ENCODE results near the gene ZBED5.
"Not testable (repeated sequence)": the region's sequence is repeated elsewhere in the genome, so short reads cannot be mapped to it uniquely, and the experiment has no call there.

The ZBED5 gene

GRCh38 chr11:10857709-10858438, at the start of gene ZBED5:
Gene ZBED5 (minus strand): TSS chr11:10858053. CDS start chr11:10854945, 3,108 bp downstream.
- FAIRE-seq: peak; percentile 82

GRCh38 chr11:10906521-10906920, 48.7 kb upstream of the ZBED5 start:
- FAIRE-seq: no peak

- no peak for FAIRE-seq
Observed at GRCh38 chr11:10902301-10903063, 44.6 kb upstream of the ZBED5 start.

- FAIRE-seq: no peak
Observed at GRCh38 chr11:10900681-10901415, 43.0 kb upstream of the ZBED5 start.

- FAIRE-seq: no peak
Observed at GRCh38 chr11:10899121-10899830, 41.4 kb upstream of the ZBED5 start.

GRCh38 chr11:10898763-10899025, 40.8 kb upstream of the ZBED5 start:
- no peak for FAIRE-seq

- no peak for FAIRE-seq
Observed at GRCh38 chr11:10898003-10898762, 40.3 kb upstream of the ZBED5 start.

- FAIRE-seq: no peak
Observed at GRCh38 chr11:10897150-10897549, 39.3 kb upstream of the ZBED5 start.

GRCh38 chr11:10896493-10896892, 38.6 kb upstream of the ZBED5 start:
- FAIRE-seq: no peak

GRCh38 chr11:10895285-10895684, 37.4 kb upstream of the ZBED5 start:
- no peak for FAIRE-seq

- no peak for FAIRE-seq
Observed at GRCh38 chr11:10894666-10895065, 36.8 kb upstream of the ZBED5 start.

- no peak for FAIRE-seq
Observed at GRCh38 chr11:10893714-10894151, 35.9 kb upstream of the ZBED5 start.

- FAIRE-seq: no peak
Observed at GRCh38 chr11:10892250-10892649, 34.4 kb upstream of the ZBED5 start.

GRCh38 chr11:10891151-10891720, 33.4 kb upstream of the ZBED5 start:
- no peak for FAIRE-seq

GRCh38 chr11:10890083-10890482, 32.2 kb upstream of the ZBED5 start:
- FAIRE-seq: not testable (repeated sequence)

- FAIRE-seq: no peak
Observed at GRCh38 chr11:10887307-10887706, 29.5 kb upstream of the ZBED5 start.

GRCh38 chr11:10886652-10887250, 28.9 kb upstream of the ZBED5 start:
- no peak for FAIRE-seq

- FAIRE-seq: no peak
Observed at GRCh38 chr11:10885703-10886363, 28.0 kb upstream of the ZBED5 start.

- FAIRE-seq: not testable (repeated sequence)
Observed at GRCh38 chr11:10884292-10884691, 26.4 kb upstream of the ZBED5 start.

GRCh38 chr11:10881892-10882291, 24.0 kb upstream of the ZBED5 start:
- FAIRE-seq: no peak
